ENCODE measurements around the gene C1orf21.

Gene C1orf21

GRCh38 chr1:184426278-184426674 lies 39.4 kb downstream of the C1orf21 start:
- H3K27me3 ChIP-seq (ENCODE audit: control insufficient read depth, low read length): no peaks in the 10 kb centered on the region
- H3K27ac ChIP-seq (ENCODE audit: low read depth, low read length): no peak overlapping the region
- no peaks in the 10 kb centered on the region for H3K9me2 ChIP-seq (replicated peaks; ENCODE audit: control insufficient read depth, low read length)
- H3K36me3 ChIP-seq (ENCODE audit: control insufficient read depth, low read length): no peaks in the 10 kb centered on the region
- TF ChIP-seq EZH2phosphoT487 (IDR thresholded peaks at IDR 0.05; ENCODE audit: borderline replicate concordance, low read length): no peak
- no peak for TF ChIP-seq CTCF (IDR thresholded peaks at IDR 0.05; ENCODE audit: low read depth, low read length, poor library complexity, severe bottlenecking)
- no peaks in the 10 kb centered on the region for H3K9me3 ChIP-seq (ENCODE audit: control insufficient read depth, insufficient read depth, low read length)
- no peaks in the 10 kb centered on the region for H4K20me1 ChIP-seq (ENCODE audit: control insufficient read depth, insufficient read depth, low read depth, low read length)
- no peak overlapping the region for H3K4me2 ChIP-seq (ENCODE audit: low read length)
- H3K79me2 ChIP-seq (ENCODE audit: control insufficient read depth, low read length): no peaks in the 10 kb centered on the region
- H3K4me3 ChIP-seq (ENCODE audit: low read length): no peak overlapping the region
- no peaks in the 10 kb centered on the region for H3F3A ChIP-seq (ENCODE audit: control insufficient read depth, insufficient read depth)
- no peaks in the 10 kb centered on the region for H3K4me1 ChIP-seq (ENCODE audit: control insufficient read depth, low read length)

GRCh38 chr1:184427722-184428121 lies 40.9 kb downstream of the C1orf21 start:
- Histone ChIP-seq H3K27ac (ENCODE audit: low read depth, low read length) (no peak overlapping the region), H3K27me3 (ENCODE audit: control insufficient read depth, low read length) (no peaks in the 10 kb centered on the region), H3K4me2 (ENCODE audit: low read length) (no peak overlapping the region), H3K79me2 (ENCODE audit: control insufficient read depth, low read length) (no peaks in the 10 kb centered on the region), H4K20me1 (ENCODE audit: control insufficient read depth, insufficient read depth, low read depth, low read length) (no peaks in the 10 kb centered on the region), H3K36me3 (ENCODE audit: control insufficient read depth, low read length) (no peaks in the 10 kb centered on the region), H3K4me3 (ENCODE audit: low read length) (no peak overlapping the region), H3K9me2 (replicated peaks; ENCODE audit: control insufficient read depth, low read length) (no peaks in the 10 kb centered on the region), H3K9me3 (ENCODE audit: control insufficient read depth, insufficient read depth, low read length) (no peaks in the 10 kb centered on the region), H3K4me1 (ENCODE audit: control insufficient read depth, low read length) (no peaks in the 10 kb centered on the region), H3F3A (ENCODE audit: control insufficient read depth, insufficient read depth) (no peaks in the 10 kb centered on the region)
- TF ChIP-seq CTCF (IDR thresholded peaks at IDR 0.05; ENCODE audit: low read depth, low read length, poor library complexity, severe bottlenecking) (no peak), EZH2phosphoT487 (IDR thresholded peaks at IDR 0.05; ENCODE audit: borderline replicate concordance, low read length) (no peak)

- Histone ChIP-seq H3K9me3 (ENCODE audit: control insufficient read depth, insufficient read depth, low read length) (no peaks in the 10 kb centered on the region), H3K27me3 (ENCODE audit: control insufficient read depth, low read length) (no peaks in the 10 kb centered on the region), H3F3A (ENCODE audit: control insufficient read depth, insufficient read depth) (no peaks in the 10 kb centered on the region), H4K20me1 (ENCODE audit: control insufficient read depth, insufficient read depth, low read depth, low read length) (no peaks in the 10 kb centered on the region), H3K4me2 (ENCODE audit: low read length) (no peak overlapping the region), H3K36me3 (ENCODE audit: control insufficient read depth, low read length) (no peaks in the 10 kb centered on the region), H3K4me3 (ENCODE audit: low read length) (no peak overlapping the region), H3K9me2 (replicated peaks; ENCODE audit: control insufficient read depth, low read length) (no peaks in the 10 kb centered on the region), H3K4me1 (ENCODE audit: control insufficient read depth, low read length) (no peaks in the 10 kb centered on the region), H3K27ac (ENCODE audit: low read depth, low read length) (no peak overlapping the region), H3K79me2 (ENCODE audit: control insufficient read depth, low read length) (no peaks in the 10 kb centered on the region)
- no peak for TF ChIP-seq EZH2phosphoT487 (IDR thresholded peaks at IDR 0.05; ENCODE audit: borderline replicate concordance, low read length)
- no peak for TF ChIP-seq CTCF (IDR thresholded peaks at IDR 0.05; ENCODE audit: low read depth, low read length, poor library complexity, severe bottlenecking)
Measured at GRCh38 chr1:184428604-184429003, 41.8 kb downstream of the C1orf21 start.

GRCh38 chr1:184429335-184429734 lies 42.5 kb downstream of the C1orf21 start:
- Histone ChIP-seq H3K27ac (ENCODE audit: low read depth, low read length) (no peak overlapping the region), H3K4me3 (ENCODE audit: low read length) (no peak overlapping the region), H3K79me2 (ENCODE audit: control insufficient read depth, low read length) (no peaks in the 10 kb centered on the region), H3K36me3 (ENCODE audit: control insufficient read depth, low read length) (no peaks in the 10 kb centered on the region), H4K20me1 (ENCODE audit: control insufficient read depth, insufficient read depth, low read depth, low read length) (no peaks in the 10 kb centered on the region), H3F3A (ENCODE audit: control insufficient read depth, insufficient read depth) (no peaks in the 10 kb centered on the region), H3K4me1 (ENCODE audit: control insufficient read depth, low read length) (no peaks in the 10 kb centered on the region), H3K9me3 (ENCODE audit: control insufficient read depth, insufficient read depth, low read length) (no peaks in the 10 kb centered on the region), H3K9me2 (replicated peaks; ENCODE audit: control insufficient read depth, low read length) (no peaks in the 10 kb centered on the region), H3K27me3 (ENCODE audit: control insufficient read depth, low read length) (no peaks in the 10 kb centered on the region), H3K4me2 (ENCODE audit: low read length) (no peak overlapping the region)
- no peak for TF ChIP-seq CTCF (IDR thresholded peaks at IDR 0.05; ENCODE audit: low read depth, low read length, poor library complexity, severe bottlenecking)
- TF ChIP-seq EZH2phosphoT487 (IDR thresholded peaks at IDR 0.05; ENCODE audit: borderline replicate concordance, low read length): no peak

Data from DOHH2 (cell line).